Endometrium (tissue), 2 donors: ENCODE data around the gene EFCAB13.

Source experiments
- FAIRE-seq: peaks from 2 replicates; lab custom pipeline; 2012; peaks lifted over from hg19 to GRCh38; lab: Jason Lieb, UNC
- donor health status: control.
- donor health status: control.

Gene EFCAB13

GRCh38 chr17:47292206-47292605 lies 31.5 kb upstream of the EFCAB13 start:
- no peak for FAIRE-seq

- FAIRE-seq, result no peak
Measured at GRCh38 chr17:47295037-47295873, 28.5 kb upstream of the EFCAB13 start.

GRCh38 chr17:47295874-47296255 lies 27.9 kb upstream of the EFCAB13 start:
- no peak for FAIRE-seq

- no peak for FAIRE-seq
Measured at GRCh38 chr17:47297661-47298400, 25.9 kb upstream of the EFCAB13 start.

- no peak for FAIRE-seq
Measured at GRCh38 chr17:47298712-47299111, 25.0 kb upstream of the EFCAB13 start.

GRCh38 chr17:47299239-47299910 lies 24.4 kb upstream of the EFCAB13 start:
- no peak for FAIRE-seq

- no peak for FAIRE-seq
Measured at GRCh38 chr17:47300718-47301117, 23.0 kb upstream of the EFCAB13 start.

- no peak for FAIRE-seq
Measured at GRCh38 chr17:47301161-47301560, 22.6 kb upstream of the EFCAB13 start.

- FAIRE-seq, result no peak
Measured at GRCh38 chr17:47301831-47302230, 21.9 kb upstream of the EFCAB13 start.

- no peak for FAIRE-seq
Measured at GRCh38 chr17:47304186-47304585, 19.6 kb upstream of the EFCAB13 start.

- FAIRE-seq, result peak; percentile 26
Measured at GRCh38 chr17:47305302-47305923, 18.3 kb upstream of the EFCAB13 start.

GRCh38 chr17:47310186-47310733 lies 13.5 kb upstream of the EFCAB13 start:
- no peak for FAIRE-seq

- FAIRE-seq, result no peak
Measured at GRCh38 chr17:47311420-47311819, 12.3 kb upstream of the EFCAB13 start.

- FAIRE-seq, result peak; percentile 74
Measured at GRCh38 chr17:47315451-47316266, 8.1 kb upstream of the EFCAB13 start.

- FAIRE-seq, result no peak
Measured at GRCh38 chr17:47316311-47316710, 7.4 kb upstream of the EFCAB13 start.

GRCh38 chr17:47317119-47317518 lies 6.6 kb upstream of the EFCAB13 start:
- no peak for FAIRE-seq

- no peak for FAIRE-seq
Measured at GRCh38 chr17:47318197-47318918, 5.4 kb upstream of the EFCAB13 start.

- FAIRE-seq, result no peak
Measured at GRCh38 chr17:47320879-47321502, 2.8 kb upstream of the EFCAB13 start.

- no peak for FAIRE-seq
Measured at GRCh38 chr17:47324224-47325020, 667 bp downstream of the EFCAB13 start.
